Activated naive CD4-positive, alpha-beta T cell treated with anti-CD3 and anti-CD28 coated beads, Interleukin-2, amount 50 U/mL, for 16 hours (primary cell): Measurements from ENCODE around the gene STX1B.
"Not testable (repeated sequence)": the region's sequence is repeated elsewhere in the genome, so short reads cannot be mapped to it uniquely, and the experiment has no call there.

ENCODE experiments used
- DNase-seq: peaks from one replicate; pipeline ENCODE4 v3.0.0-alpha.2; 2020

Gene STX1B

DNA sequence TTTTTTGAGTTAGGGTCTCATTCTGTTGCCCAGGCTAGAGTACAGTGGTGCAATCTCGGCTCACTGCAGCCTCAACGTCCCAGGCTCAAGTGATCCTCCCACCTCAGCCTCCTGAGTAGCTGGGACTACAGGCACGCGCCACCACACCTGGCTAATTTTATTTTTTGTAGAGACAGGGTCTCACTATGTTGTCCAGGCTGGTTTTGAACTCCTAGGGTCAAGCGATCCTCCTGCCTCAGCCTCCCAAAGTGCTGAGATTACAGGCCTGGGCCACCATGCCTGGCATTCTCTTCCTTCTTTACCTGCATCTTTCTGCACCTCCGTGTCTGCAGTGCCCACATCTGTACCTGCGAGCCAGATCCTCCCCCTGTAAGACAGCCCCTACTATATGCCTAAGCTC lies 1.4 kb upstream of the STX1B start:
- not testable (repeated sequence) for DNase-seq

DNA sequence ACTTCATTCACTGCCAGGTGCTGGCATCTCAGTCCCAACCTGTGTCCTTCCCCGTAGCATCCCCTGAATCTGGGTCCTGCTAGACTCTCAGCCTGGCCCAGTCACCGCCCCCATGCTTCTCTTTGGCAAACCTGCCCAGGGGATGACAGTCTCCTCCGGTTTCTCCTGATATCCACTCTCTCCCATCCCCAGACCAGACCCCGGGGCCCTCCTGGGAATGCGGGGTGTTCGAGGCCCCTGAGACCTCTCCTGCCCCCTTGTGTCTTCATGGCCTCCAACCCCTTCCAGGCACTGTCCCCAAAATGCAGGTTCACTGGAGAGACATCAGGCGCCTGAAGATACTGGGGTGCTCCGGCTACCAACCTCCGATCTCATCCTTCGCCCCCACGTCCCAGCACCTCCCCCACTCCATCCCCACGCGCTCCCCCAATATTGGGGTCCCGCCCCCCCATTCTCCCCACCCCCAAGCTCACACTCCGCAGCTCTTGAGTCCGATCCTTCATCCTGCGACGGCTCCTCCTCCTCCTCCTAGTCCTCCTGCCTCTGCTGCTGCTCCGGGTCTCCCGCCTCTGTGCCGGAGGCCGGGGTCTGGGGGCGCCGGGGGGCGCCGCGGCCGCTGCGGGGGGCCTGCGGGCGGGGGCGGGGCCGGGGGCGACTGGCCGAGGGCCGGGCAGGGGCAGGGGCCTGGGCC lies 399 bp downstream of the STX1B start:
- no peak for DNase-seq

DNA sequence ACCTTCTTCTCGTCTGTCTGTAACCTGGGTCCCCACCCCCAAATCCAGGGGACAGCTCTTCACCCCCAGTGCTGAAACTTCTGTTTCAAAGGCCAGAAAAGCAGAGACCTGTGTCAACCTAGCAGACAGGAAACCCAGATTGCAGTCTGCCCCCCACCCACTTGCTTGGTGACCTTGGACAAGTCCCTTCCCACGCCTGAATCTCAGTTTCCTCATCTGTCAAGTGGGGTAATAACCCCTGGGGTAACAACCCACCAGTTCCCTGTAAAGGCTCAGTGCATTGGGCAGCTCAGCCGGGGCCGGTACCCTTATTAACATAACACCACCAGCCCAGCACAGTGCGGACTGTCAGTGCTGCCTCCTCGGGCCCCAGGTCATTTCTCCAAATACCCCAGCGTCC lies 1.3 kb downstream of the STX1B start:
- no peak for DNase-seq

DNA sequence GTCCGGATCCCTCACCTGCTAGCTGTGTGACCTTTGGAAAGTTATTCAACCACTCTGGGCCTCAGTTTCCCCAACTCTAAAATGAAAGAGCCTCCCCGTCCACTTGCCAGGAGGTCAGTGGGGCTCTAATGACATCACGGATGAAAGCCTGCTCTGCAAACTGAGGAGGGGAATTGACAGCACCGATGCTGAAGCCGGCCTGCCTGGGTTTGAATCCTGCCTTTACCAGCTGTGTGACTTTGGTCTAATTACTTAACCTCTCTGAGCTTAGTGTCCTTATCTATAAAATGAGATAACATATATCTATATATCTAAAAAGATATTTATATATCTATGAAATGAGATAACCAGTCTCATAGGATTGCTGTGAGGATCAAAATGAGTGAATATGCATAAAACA lies 1.9 kb downstream of the STX1B start:
- DNase-seq, result no peak

DNA sequence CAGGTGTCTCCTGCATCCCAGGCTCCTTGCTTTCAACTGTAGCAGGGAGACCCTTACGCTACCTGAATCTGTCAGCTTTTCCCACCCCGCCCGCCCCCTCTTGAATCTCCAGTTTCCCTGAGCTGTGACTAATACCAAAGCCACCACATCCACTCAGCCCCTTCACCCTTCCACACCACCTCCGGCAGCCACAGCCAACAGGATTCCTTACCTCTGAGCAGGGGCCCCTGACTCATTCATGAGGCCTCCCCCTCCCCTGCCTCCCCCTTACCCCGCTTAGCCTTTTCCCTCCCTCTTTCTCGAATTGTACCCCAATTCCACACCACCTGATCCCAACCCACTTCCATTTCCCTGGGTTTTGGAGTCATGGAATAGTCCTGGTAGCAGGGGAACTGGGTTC lies 2.3 kb downstream of the STX1B start:
- no peak for DNase-seq

DNA sequence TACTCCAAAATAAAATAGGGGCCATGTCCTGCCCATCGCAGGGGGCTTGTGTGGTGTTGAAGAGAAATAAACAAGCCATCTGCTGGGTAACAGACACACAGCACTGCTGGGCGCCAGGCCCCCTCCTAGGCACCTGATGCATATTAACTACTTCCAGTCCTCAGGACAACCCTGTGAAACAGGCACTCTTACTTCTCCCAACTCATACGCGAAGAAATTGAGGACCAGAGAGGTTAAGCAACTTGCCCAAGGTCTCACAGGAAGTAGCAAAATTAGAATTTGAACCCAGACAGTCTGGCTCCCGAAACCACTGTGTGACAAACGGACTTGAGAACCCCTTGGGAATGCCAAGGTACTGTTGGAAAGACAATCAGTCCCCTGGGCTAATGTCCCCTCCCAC lies 2.8 kb downstream of the STX1B start:
- no peak for DNase-seq

DNA sequence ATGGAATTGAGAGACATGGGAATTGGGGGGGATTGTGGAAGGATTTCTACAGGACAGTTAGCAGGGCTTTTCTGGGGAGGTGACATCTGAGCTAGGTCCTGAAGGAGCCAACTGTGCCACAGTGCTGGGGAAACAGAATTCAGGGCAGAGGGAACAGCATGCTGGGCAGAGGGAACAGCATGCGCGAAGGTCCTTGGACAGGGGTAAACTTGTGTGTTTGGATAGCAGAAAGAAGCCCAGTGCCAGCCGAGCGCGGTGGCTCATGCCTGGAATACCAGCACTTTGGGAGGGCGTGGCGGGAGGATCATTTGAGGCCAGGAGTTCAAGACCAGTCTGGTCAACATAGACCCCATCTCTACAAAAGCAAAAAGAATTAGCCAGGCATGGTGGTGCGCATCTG lies 3.8 kb downstream of the STX1B start:
- no peak for DNase-seq

DNA sequence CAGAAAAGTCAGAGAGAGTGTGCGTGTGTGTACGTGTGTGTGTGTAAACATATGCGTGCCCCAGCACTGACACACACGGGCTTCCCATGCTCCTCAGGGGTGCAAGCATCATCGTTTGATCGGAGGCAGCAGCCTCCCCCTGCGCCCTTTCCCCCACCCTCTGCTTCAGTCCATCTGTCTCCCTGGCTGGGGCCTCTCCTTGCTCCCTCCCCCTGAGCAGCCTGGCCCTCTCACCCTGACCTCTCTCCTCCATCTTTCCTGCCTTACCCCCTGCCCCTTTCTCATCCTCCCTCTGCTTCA lies 4.4 kb downstream of the STX1B start:
- no peak for DNase-seq

DNA sequence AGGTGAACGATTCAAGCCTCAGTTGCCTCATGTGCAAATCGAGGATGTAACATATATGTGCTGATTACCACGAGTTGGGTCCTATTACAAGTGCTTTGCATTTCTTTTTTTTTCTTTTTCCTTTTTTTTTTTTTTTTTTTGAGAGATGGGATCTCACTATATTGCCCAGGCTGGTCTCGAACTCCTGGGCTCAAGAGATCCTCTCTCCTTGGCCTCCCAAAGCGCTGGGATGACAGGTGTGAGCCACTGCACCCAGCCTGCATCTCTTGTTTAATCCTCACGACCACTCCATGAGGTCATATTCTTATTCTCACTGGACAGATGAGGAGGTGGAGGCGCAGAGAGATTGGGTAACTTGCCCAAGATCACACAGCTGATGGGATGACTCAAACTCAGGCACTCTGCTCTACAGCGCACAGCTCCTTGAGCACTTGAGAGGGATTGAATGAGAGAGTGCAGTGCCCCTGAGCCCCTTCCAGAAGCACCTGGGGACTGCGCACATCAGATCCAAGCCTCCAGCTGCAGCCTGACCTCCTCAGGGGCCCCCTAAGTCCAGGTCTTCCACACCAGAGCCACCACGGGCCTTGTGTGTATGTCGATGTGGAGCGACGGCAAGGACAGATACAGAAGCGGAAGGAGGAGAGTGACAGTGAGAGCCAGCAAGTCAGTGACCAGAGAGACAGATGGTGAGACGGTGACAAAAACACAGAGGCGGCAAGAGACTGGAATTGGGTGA lies 4.9 kb downstream of the STX1B start:
- no peak for DNase-seq

DNA sequence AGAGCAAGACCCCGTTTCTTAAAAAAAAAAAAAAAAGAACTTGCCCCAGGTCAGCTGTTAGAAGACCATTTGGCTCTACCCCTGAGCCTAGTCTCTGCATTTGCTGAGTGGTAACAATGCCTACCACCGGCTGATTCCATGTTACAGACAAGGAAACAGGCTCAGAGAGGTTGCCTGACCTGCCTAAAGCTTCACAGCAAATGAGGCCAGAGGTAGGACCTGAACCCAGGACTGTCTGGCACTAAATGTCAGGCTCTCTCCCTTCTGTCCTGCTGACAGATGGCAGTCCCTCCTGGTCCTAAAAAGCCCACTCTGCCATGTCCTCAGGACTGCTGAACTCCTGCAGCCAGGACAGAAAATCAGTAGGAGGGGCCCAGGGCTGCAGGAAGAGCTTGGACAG lies 5.8 kb downstream of the STX1B start:
- DNase-seq, result no peak

DNA sequence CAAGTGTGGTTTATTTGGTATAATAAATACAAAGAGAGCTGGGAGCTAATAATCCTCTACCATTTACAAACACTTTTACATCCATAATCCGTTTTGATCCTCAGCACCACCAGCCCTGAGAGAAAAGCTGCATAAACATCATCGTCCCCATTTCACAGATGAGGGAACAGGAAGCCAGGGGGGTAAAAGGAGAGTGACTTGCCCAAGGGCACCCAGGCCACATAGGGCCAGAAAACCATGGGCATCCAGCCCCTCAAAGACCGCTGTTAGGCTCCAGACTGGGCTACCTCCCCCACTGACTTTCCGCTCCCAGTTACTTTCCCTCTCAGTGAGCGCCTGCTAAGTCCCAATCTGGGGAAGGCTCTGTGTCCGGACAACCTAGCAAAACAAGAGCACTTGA lies 6.7 kb downstream of the STX1B start:
- no peak for DNase-seq

DNA sequence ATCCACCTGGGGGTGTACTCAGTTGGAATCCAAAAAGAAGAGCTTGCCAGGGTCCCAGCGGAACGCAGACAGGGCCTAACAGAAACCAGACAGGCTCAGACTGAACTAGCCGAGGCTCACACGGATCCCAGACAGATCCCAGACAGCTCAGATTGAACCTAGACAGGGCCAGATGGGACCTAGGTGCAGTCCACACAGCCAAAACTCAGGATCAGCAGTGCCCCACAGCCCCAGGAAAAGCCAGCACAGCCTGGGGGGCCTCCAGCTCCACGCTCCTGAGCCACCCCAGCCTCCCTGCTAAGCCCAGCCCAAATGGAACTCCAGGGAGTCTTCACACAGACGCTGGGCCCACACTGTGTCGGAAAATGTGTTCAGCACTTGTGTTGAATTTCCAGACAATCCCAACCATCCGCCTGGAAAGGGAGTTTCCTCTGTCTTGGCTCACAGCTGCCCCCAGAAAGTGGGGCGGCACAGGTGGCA lies 7.5 kb downstream of the STX1B start:
- no peak for DNase-seq

DNA sequence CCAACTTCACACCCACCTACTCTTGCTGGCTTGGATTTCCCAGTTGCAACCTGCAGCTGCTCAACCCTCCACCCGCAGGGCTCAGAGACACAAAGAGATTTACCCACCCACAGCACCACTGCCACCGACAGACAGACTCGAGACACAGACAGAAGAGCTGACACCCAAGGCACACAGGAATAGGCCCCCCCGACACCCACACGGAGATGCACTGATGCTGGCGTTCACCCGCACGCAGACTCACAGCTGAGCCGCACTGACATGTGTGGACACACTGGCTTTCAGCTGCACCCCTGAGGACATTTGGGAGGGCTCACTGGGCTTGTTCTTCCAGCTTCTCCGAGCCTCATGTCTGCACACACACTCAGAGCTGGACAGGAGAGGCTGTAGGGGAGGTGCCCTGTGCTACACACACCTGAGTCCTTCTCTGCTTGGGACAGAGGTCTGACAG lies 8.2 kb downstream of the STX1B start:
- DNase-seq, result no peak

DNA sequence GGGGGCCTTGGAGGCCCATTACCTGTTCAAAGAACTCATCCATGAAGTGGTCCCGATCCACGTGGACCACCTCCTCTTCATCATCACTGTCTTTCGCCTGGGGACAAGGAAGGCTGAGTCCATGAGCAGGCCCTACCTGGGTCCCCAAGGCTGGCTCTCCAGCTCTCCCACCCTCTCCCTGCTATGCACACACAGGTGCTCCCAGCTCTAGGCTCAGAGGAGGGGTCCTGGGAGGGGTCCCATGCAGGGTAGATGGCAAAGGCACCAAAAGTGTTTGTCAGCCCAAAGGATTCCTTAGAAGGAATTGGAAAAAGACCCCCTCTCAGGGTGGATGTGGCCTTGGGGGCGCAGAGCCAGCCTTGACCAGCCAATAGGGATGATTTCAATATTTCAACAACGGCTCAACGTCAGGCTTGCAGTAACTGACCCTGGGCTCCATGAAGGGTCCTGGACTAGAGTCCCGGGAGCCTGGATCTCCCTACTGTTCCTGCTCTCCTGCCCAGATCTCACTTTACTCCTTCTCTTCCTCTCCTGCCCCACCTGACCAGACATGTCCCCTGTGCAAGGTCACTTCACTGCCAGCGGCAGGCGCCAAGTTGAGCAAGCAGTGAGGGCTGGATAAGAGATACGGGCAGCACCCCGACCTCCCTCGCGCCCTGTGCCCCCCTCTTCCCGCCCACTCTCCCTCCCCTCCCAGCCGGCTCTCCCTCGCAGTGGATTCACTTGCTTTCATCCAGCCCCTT lies 8.8 kb downstream of the STX1B start:
- no peak for DNase-seq

DNA sequence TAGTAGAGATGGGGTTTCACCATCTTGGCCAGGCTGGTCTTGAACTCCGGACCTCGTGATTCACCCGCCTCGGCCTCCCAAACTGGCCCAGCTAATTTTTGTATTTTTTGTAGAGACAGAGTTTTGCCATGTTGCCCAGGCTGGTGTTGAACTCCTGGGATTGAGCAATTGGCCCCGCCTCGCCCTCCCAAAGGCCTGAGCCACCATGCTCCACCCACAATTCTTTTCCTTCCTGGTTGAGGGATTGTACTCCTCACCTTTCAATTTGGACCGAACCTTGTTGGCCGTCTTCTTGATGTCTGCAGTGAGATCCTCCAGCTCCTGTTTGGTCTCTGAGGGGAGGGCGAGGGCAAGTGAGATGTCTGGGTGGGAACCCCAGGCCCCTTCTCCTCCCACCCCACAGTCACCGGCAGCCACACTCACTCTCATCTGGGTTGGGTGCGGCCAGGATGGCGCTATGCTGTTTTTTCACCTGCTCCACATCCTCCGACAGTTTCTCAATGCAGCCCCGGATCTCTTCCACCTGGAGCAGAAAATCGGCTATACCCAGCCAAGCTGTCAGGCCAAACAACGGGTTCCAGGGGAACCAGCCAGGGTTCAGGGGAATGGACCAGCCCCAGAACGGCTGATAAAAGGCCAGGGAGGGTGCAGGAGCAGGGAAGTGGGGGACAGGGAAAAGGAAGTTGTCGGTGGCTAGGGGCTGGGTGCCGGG lies 9.6 kb downstream of the STX1B start:
- DNase-seq, result no peak

DNA sequence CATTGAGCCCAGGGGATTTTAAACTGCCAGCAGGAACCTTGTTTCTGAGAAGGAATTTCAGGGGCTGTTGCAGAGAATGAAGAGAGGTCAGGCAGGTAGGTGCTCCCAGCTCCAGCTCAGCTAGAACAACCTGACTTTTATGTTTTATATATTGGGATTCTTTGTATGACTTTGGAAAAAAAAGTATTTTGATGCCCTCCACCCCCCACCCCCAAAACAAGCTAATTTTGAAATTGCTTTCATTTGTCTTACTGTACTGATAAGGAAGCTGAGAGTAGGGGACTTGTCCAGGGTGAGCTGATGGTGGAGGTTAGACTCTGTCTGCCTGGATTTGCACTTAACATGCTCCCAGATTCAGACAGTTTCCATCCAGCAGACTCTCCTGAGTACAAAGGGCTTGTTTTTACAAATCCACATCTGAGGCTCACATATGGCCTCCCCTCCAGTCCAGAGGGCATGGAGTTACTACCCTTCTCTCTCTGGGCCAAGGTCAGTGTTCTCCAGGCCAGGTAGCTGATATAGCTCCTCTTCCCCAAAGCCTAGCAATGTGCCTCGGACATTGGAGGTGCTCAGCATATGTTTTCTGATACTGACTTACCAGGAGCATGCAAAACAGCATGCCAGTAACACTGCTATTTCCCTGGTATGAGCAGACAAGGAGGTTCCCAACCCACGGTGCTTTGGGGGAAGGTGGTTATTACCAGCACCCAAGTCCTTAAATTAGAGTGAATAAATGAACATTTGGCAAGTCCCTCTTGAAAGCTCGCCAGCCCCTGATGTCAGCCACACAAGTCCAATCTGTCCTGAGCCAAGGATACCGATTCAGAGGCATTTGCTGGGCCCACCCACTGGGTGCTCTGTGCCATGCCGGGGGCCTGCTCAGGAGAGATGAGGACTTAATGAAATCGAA lies 11.3 kb downstream of the STX1B start:
- DNase-seq, result no peak

DNA sequence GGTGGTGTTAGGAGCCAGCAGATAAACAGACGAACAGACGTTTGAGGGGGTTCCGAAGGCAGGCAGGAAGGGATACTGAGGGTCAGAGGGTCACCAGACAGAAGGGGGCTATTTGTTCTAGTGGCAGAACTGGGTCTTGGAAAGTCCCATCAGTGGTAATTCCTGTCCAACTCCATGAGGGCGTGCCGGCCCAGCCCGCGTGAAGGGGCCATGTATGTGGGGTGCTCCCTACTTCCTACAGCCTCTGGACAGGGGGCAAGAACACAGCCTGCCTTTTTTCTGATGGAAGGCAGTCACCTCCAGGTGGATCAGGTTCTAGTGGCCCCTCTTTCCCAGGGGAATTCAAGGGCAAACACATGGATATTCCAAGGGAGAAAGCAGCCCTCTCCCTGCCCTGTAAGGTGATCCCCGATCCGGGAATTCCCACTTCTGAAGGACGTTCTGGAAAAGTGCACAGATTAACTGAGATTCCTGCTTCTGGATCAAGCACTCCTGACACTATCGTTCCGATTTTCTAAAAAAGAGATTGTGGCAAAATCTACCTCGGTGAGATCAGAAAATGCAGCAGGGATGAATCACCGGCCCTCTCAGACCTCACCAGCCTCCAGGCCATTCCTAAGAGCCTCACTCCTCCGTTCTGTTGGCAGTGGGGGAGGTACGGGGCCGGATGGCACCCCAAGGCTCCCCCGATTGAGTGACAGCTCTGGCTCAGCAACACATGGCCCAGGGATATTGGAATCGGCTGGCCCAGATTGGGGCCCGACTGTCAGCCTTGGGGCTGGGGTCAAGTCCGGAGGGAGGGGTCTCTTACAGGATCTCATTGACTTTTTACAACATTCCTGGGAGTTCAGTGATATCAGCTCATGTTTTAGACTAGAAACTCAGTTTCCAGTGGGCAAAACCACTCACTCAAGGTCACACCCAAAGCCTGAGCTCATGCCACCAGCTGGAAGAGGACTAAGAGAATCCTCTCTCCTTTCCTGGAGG lies 12.4 kb downstream of the STX1B start:
- no peak for DNase-seq

DNA sequence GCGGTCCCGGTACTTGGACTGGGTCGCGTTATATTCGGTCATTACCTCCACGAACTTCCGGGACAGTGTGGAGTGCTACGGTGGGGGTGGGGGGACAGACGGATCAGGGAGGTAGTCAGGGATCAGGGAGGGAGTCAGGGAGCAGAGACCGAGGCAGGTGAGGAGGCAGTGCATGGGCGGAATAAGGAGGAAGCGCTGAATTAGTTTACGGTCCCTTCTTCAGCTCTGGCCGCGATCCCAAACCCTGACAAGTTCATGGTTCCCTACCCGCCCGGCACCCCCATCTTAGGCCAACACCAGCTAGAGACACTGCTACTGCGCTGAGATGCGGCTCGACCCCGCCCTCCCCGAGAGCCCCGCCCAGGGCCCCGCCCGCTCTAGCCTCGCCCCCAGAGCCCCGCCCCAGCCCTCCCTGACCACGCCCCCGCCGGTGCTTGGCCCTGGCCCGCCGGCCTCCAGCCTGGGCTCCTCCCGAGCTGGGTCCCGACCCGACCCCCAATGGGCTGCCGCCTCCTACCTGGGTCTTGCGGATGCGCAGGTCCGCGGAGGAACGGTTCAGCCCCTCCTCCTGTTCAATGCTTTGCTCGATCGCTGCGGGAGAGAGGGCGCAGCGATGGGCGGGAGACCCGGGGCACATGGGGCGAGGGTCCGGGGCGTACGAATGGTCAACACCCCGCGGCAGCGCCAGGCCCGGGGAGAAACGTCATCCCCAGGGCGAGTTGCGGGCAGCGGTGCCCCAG lies 13.3 kb downstream of the STX1B start:
- peak; percentile 79 for DNase-seq

DNA sequence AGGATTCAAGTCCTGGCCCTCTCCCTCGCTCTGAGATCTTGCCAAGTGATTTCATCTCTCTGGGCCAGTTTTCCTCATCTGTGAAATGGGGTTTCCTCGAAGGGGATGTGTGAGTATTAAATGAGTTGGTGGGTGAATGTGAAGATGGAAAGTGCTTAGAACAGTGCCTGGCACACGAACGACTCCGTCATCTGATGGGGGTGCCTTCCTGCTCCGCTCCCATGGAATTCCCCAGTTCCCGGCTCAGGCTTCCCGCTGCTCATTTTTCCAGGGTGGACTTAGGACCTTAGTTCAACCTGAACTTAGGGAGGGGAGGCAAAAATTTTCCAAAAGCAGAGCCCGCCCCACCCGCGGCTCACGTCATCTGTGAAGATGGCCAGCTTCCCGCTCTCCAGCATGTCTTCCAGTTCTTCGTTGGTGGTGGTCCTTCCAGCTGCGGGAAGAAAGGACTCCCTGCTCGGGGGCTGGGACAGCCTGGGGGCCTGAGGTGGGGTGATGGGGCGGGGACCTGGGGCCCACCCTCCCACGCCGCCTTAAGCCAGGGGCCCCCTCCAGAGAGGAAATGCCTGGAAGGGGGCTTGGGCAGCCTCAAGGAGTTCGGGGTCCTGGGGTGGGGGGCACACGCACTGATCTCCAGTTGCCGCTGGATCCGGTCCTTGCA lies 14.0 kb downstream of the STX1B start:
- no peak for DNase-seq

DNA sequence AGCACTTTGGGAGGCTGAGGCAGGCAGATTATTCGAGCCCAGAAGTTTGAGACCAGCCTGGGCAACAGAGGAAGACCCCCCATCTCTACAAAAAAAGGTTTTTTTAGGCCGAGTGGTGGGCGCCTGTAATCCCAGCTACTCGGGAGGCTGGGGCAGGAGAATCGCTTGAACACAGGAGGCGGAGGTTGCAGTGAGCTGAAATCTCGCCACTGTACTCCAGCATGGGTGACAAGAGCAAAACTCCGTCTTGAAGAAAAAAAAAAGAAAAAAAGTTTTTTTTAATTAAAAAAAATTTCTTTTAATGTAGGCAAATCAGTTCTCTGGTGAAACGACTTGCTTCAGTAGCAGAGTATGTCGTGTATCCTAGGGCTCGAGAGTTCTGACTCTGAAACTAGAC lies 14.5 kb downstream of the STX1B start:
- DNase-seq, result no peak
